GM19035 (cell line): Measurements from ENCODE around the gene CFAP410.

Experiments
- ATAC-seq: cut with Tn5 transposase; IDR thresholded peaks from one replicate; pipeline ENCODE4 v1.9.1; 2021; ENCODE audit not compliant: unreplicated experiment

The CFAP410 gene

GRCh38 chr21:44300262-44300959 is 38.8 kb downstream of the CFAP410 start:
- ATAC-seq = peak; percentile 40

- peak; percentile 65 for ATAC-seq
These were observed 39.5 kb downstream of the CFAP410 start, which contains the start of gene PFKL for GRCh38 chr21:44299458-44300261. Gene PFKL, plus strand, starts transcription at chr21:44300053. Its CDS starts 53 bp downstream, at chr21:44300106.

GRCh38 chr21:44299085-44299457 is 40.1 kb downstream of the CFAP410 start:
- ATAC-seq = no peak

- no peak for ATAC-seq
These were observed 40.9 kb downstream of the CFAP410 start for GRCh38 chr21:44298301-44298700.

- ATAC-seq = no peak
These were observed 41.5 kb downstream of the CFAP410 start for GRCh38 chr21:44297525-44298290.

GRCh38 chr21:44296916-44297315 is 42.3 kb downstream of the CFAP410 start:
- no peak for ATAC-seq

- ATAC-seq = no peak
These were observed 43.1 kb downstream of the CFAP410 start for GRCh38 chr21:44296103-44296519.

- ATAC-seq = no peak
These were observed 43.5 kb downstream of the CFAP410 start for GRCh38 chr21:44295646-44296045.

GRCh38 chr21:44295163-44295573 is 44.0 kb downstream of the CFAP410 start:
- ATAC-seq = no peak

- no peak for ATAC-seq
These were observed 44.6 kb downstream of the CFAP410 start for GRCh38 chr21:44294391-44295162.

GRCh38 chr21:44293551-44294231 is 45.5 kb downstream of the CFAP410 start:
- ATAC-seq = no peak

- ATAC-seq = no peak
These were observed 46.4 kb downstream of the CFAP410 start for GRCh38 chr21:44292812-44293195.

GRCh38 chr21:44291936-44292811 is 47.0 kb downstream of the CFAP410 start:
- no peak for ATAC-seq

GRCh38 chr21:44291078-44291935 is 47.9 kb downstream of the CFAP410 start:
- ATAC-seq = no peak

- ATAC-seq = no peak
These were observed 48.7 kb downstream of the CFAP410 start for GRCh38 chr21:44290327-44291077.

- ATAC-seq = no peak
These were observed 49.7 kb downstream of the CFAP410 start for GRCh38 chr21:44289381-44290010.
